K562 (cell line): ENCODE measurements around the gene ALG14. TPM values are rescaled to one million over a fixed set of nuclear protein-coding genes. Genes with fewer than 3 reads are reported as not detected.
"Not testable (repeated sequence)": the region's sequence is repeated elsewhere in the genome, so short reads cannot be mapped to it uniquely, and the experiment has no call there.

Source experiments
- ATAC-seq: fragments of 200-7000 bp; cut with Tn5 transposase; 3 replicates; pipeline ENCODE4 v1.9.1; 2020; ENCODE audit warnings: moderate library complexity
- BruUV-seq: library from RNA; stranded (reverse); fragments of 400-500 nt; replicated peaks from 2 replicates; lab custom pipeline; 2021; lab: Mats Ljungman, UMichigan
- CTCF ChIA-PET: fragments of 300-600 bp; formaldehyde crosslinking; extraction: SDS; loops from one replicate; lab custom pipeline; 2021; ENCODE audit warnings: low intra/inter-chr PET ratio; lab: Yijun Ruan, JAX
- POLR2A ChIA-PET: fragments of 300-600, 350-650 bp; sonication (Branson Sonifier 250); formaldehyde crosslinking; extraction: SDS; loops from one replicate; lab custom pipeline; 2021; ENCODE audit warnings: antibody characterized with exemption, inconsistent platforms; lab: Yijun Ruan, JAX
- DNase-seq, 4 experiments: peaks; one replicate each; pipeline versions ENCODE4 v3.0.0 to v3.0.0-alpha.2; 2011 to 2018; ENCODE audit warnings: low spot score in 3 of 4, mixed read lengths in 3 of 4; ENCODE audit errors: extremely low read depth in 1 of 4
- FAIRE-seq: peaks from 2 replicates; lab custom pipeline; 2011; peaks lifted over from hg19 to GRCh38; lab: Jason Lieb, UNC
- H2AFZ ChIP-seq: 2 replicates; pipeline ENCODE4 v1.6.0; 2011; ENCODE audit warnings: low read depth, low read length, control low read depth, inconsistent platforms
- H3K27ac ChIP-seq: fragments of 200-600 bp; 3 replicates; pipeline ENCODE4 v1.8.0; 2011; ENCODE audit warnings: low read depth, mild to moderate bottlenecking, control low read depth, inconsistent platforms, low read length, moderate library complexity, mixed read lengths; ENCODE audit errors: extremely low read depth
- H3K27me3 ChIP-seq, 2 experiments: fragments of 300-600 bp in 1 of 2; 2 replicates in 1 of 2; 3 replicates in 1 of 2; pipeline versions ENCODE4 v1.6.0 to v1.8.0; 2011; ENCODE audit warnings: inconsistent platforms in 2 of 2, low read length in 2 of 2, mild to moderate bottlenecking in 1 of 2, mixed read lengths in 1 of 2, moderate library complexity in 1 of 2; ENCODE audit not compliant: control insufficient read depth in 2 of 2, insufficient read depth in 2 of 2
- H3K36me3 ChIP-seq: fragments of 300-600 bp; 3 replicates; pipeline ENCODE4 v1.8.0; 2011; ENCODE audit warnings: mild to moderate bottlenecking, low read length, inconsistent platforms; ENCODE audit not compliant: control insufficient read depth, insufficient read depth
- H3K4me1 ChIP-seq, 2 experiments: fragments of 200-600 bp in 1 of 2; replicated peaks in 1 of 2; 2 replicates in 1 of 2; 3 replicates in 1 of 2; pipeline versions ENCODE4 v1.5.1 to v1.8.0; 2011; ENCODE audit warnings: inconsistent platforms in 2 of 2, low read length in 2 of 2, mild to moderate bottlenecking in 1 of 2, mixed read lengths in 1 of 2, moderate library complexity in 1 of 2; ENCODE audit not compliant: control insufficient read depth in 2 of 2, insufficient read depth in 2 of 2
- H3K4me2 ChIP-seq: 2 replicates; pipeline ENCODE4 v1.6.1; 2011; ENCODE audit warnings: low read length, control low read depth, inconsistent platforms, mixed read lengths; ENCODE audit not compliant: insufficient read depth
- H3K4me3 ChIP-seq: fragments of 200-600 bp; sonication (generic), shearing (Covaris generic); 2 replicates; pipeline ENCODE4 v1.5.1; 2016; ENCODE audit warnings: control low read depth, inconsistent platforms
- H3K79me2 ChIP-seq: fragments of 200-600 bp; 3 replicates; pipeline ENCODE4 v1.8.0; 2011; ENCODE audit warnings: low read length, inconsistent platforms; ENCODE audit not compliant: control insufficient read depth, insufficient read depth
- H3K9ac ChIP-seq, 2 experiments: 2 replicates each; pipeline versions ENCODE4 v1.6.0 to v1.6.1; 2011; ENCODE audit warnings: low read depth in 2 of 2, low read length in 2 of 2, control low read depth in 1 of 2, inconsistent platforms in 1 of 2, mild to moderate bottlenecking in 1 of 2, mixed read lengths in 1 of 2; ENCODE audit not compliant: insufficient read depth in 1 of 2
- H3K9me1 ChIP-seq: one replicate; pipeline ENCODE4 v1.6.0; 2011; ENCODE audit warnings: inconsistent platforms, mild to moderate bottlenecking, low read length, moderate library complexity; ENCODE audit not compliant: control insufficient read depth, insufficient read depth
- H3K9me3 ChIP-seq: replicated peaks from 2 replicates; pipeline ENCODE4 v1.5.1; 2011; ENCODE audit warnings: low read depth, low read length, inconsistent platforms; ENCODE audit not compliant: control insufficient read depth, insufficient read depth
- H4K20me1 ChIP-seq: replicated peaks from 2 replicates; pipeline ENCODE4 v1.6.1; 2011; ENCODE audit warnings: low read length, inconsistent platforms, mixed read lengths; ENCODE audit not compliant: control insufficient read depth, insufficient read depth
- BCOR ChIP-seq: fragments of 450-650 bp; IDR thresholded peaks from 2 replicates; pipeline ENCODE4 v1.6.1; 2016
- TAF1 ChIP-seq: IDR thresholded peaks from 2 replicates; pipeline ENCODE4 v1.6.1; 2011; ENCODE audit warnings: mild to moderate bottlenecking, low read length, moderate library complexity; ENCODE audit not compliant: insufficient read depth, control insufficient read depth, severe bottlenecking; ENCODE audit errors: extremely low read depth
- ZNF121 ChIP-seq: sonication (generic); formaldehyde crosslinking; conservative IDR thresholded peaks from 2 replicates; pipeline ENCODE4 v1.8.0; 2022; ENCODE audit warnings: missing genetic modification reagents
- ZNF316 ChIP-seq: fragments of 450-650 bp; IDR thresholded peaks from 2 replicates; pipeline ENCODE4 v1.6.1; 2016
- WGBS: fragments of 100-300 bp; shearing (Covaris generic); methylation state at CpG from one replicate; pipeline ENCODE4 v1.1.6; 2016; ENCODE audit warnings: low coverage, mixed read lengths; ENCODE audit not compliant: insufficient coverage; ENCODE audit errors: missing lambda C conversion rate; 5-methylcytosine and 5-hydroxymethylcytosine counted together
- in situ Hi-C: fragments of 300-500 bp; cut with MboI; formaldehyde crosslinking; loops from 4 replicates; pipeline ENCODE4 v1.15.0; 2018; ENCODE audit warnings: inconsistent platforms, mixed read lengths
- intact Hi-C: fragments of 100-400 bp; cut with micrococcal nuclease; formaldehyde crosslinking; loops from 2 replicates; pipeline ENCODE4 v1.14.2; 2022
- polyA plus RNA-seq, 8 experiments: library from polyadenylated mRNA; depleted of rRNA in 4 of 8; stranded (reverse) in 5 of 8; unstranded in 3 of 8; fragments of >200 nt; fragmentation: Nextera tagmentation in 2 of 8; fragmentation: Illumina TruSeq in 1 of 8; extraction: Ambion mirVana in 2 of 8; extraction: Trizol in 1 of 8; gene quantifications; 2 replicates each; pipeline versions ENCODE4 v1.2.1 to v1.2.3, GENCODE V29; 2011 to 2014; ENCODE audit warnings: inconsistent platforms in 1 of 8, missing spikeins in 1 of 8
- total RNA-seq, 7 experiments: library from RNA; depleted of rRNA in 6 of 7; stranded (reverse); fragments of >200 nt in 6 of 7; fragmentation: Illumina TruSeq in 2 of 7; extraction: Trizol in 2 of 7; gene quantifications; 2 replicates each; pipeline versions ENCODE4 v1.2.1 to v1.2.3, GENCODE V29; 2011 to 2021; ENCODE audit warnings: low replicate concordance in 1 of 7

ALG14 gene
- total and polyA plus RNA-seq, 9 of the 15 experiments (the other 6 are each of a cell fraction or from before 2014, with no cell fraction given), result 2.8 to 16.2 (median 4.9) TPM

- H3K9ac ChIP-seq, H3K4me2 ChIP-seq, BruUV-seq, FAIRE-seq, H3K9me1 ChIP-seq, CTCF ChIA-PET, DNase-seq, H3K27ac ChIP-seq, H3K9me3 ChIP-seq, H2AFZ ChIP-seq, H3K36me3 ChIP-seq, POLR2A ChIA-PET, H3K4me1 ChIP-seq, in situ Hi-C loops, H4K20me1 ChIP-seq, ATAC-seq, H3K79me2 ChIP-seq, H3K27me3 ChIP-seq: not testable (repeated sequence)
- intact Hi-C loops, result loop anchor here (10.0 kb wide), 1 partner anchor 533 kb away; no protein-coding TSS in a partner anchor
- TF ChIP-seq BCOR (peak; percentile 52; the same call in 1 of the 2 replicates), ZNF121 (CRISPR knock-in tag) (peak; percentile 64)
- TF ChIP-seq, all 486 proteins: peak for 2; not testable (repeated sequence) for 484
- WGBS, result 24% methylated on average over 3 of the region's 3 CpGs
- not testable (repeated sequence) for H3K4me3 ChIP-seq
Observed at GRCh38 chr1:95047624-95048023, 25.1 kb downstream of the ALG14 start.

GRCh38 chr1:95046359-95046758, 26.4 kb downstream of the ALG14 start:
- no peaks in the 10 kb centered on the region for H3K36me3 ChIP-seq
- no peak overlapping the region for H3K4me3 ChIP-seq
- DNase-seq (no peak), FAIRE-seq (no peak), ATAC-seq (no peak)
- no peak overlapping the region for H3K27ac ChIP-seq
- POLR2A ChIA-PET, result no interaction called here
- intact Hi-C loops (loop anchor here (10.0 kb wide), 1 partner anchor 532 kb away; no protein-coding TSS in a partner anchor), in situ Hi-C loops (no loop called here)
- no TSS peak for BruUV-seq
- H3K27me3 ChIP-seq, result no peaks in the 10 kb centered on the region
- H2AFZ ChIP-seq, result no peak overlapping the region
- 39% methylated on average over 3 of the region's 3 CpGs for WGBS
- H3K9me1 ChIP-seq, result no peaks in the 10 kb centered on the region
- H3K9me3 ChIP-seq, result no peaks in the 10 kb centered on the region
- H3K4me1 ChIP-seq, result peaks cover 0 to 3% of the 10 kb centered on the region in 2 experiments; a peak in 1 of 5 replicates
- no peaks in the 10 kb centered on the region for H4K20me1 ChIP-seq
- peak; percentile 60; the same call in 1 of the 2 replicates for TF ChIP-seq ZNF316
- no peak for TF ChIP-seq TAF1
- no peak overlapping the region for H3K4me2 ChIP-seq
- no peaks in the 10 kb centered on the region for H3K79me2 ChIP-seq
- CTCF ChIA-PET, result no interaction called here
- no peak overlapping the region for H3K9ac ChIP-seq
